Measurements from ENCODE around the gene FFAR3.

FFAR3 gene

GRCh38 chr19:35404879-35405622 lies 46.8 kb downstream of the FFAR3 start:
- peak; percentile 62 for DNase-seq

DNA sequence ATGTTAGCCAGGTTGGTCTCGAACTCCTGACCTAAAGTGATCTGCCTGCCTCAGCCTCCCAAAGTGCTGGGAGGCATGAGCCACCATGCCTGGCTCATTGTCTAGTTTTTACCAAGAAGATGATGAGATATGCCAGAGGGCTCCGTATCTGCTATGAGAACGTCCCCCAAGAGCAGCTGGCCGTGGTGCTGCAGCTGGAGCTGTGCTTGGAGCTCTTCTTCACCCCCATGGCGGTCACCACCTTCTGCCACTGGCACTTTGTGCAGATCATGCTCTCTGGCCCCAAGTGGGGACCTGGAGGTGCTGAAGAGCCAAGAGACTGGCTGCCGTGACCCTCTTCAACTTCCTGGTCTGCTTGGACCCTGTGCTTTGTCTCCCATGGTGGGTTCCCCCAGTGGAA lies 49.4 kb downstream of the FFAR3 start:
- DNase-seq, result no peak

- DNase-seq, result no peak
Observed at GRCh38 chr19:35408284-35409171, 50.3 kb downstream of the FFAR3 start.

GRCh38 chr19:35409191-35409590 lies 50.9 kb downstream of the FFAR3 start:
- DNase-seq, result no peak
